Rectal smooth muscle tissue (tissue), 1 donor: Measurements from ENCODE around the gene ZNF613.
"Not testable (repeated sequence)": the region's sequence is repeated elsewhere in the genome, so short reads cannot be mapped to it uniquely, and the experiment has no call there.

Source experiments
- H3K27ac ChIP-seq: one replicate; pipeline ENCODE4 v1.7.0; 2013; ENCODE audit warnings: low read depth, low read length, inconsistent platforms
- H3K27me3 ChIP-seq: one replicate; pipeline ENCODE4 v1.7.0; 2013; ENCODE audit warnings: low read length; ENCODE audit not compliant: control insufficient read depth, insufficient read depth
- H3K36me3 ChIP-seq: one replicate; pipeline ENCODE4 v1.7.0; 2013; ENCODE audit warnings: low read length; ENCODE audit not compliant: control insufficient read depth, insufficient read depth
- H3K4me1 ChIP-seq: one replicate; pipeline ENCODE4 v1.7.0; 2013; ENCODE audit warnings: low read length; ENCODE audit not compliant: control insufficient read depth, insufficient read depth
- H3K4me3 ChIP-seq: one replicate; pipeline ENCODE4 v1.7.0; 2013; ENCODE audit warnings: low read length
- H3K9ac ChIP-seq: one replicate; pipeline ENCODE4 v1.7.0; 2013; ENCODE audit warnings: low read length

The ZNF613 gene

GRCh38 chr19:51926784-51927741 is at the start of gene ZNF613:
Gene ZNF613 (plus strand): TSS chr19:51927472. CDS start chr19:51936221, 8,749 bp downstream.
- peak within 1 kb of the TSS; percentile 91 for H3K27ac ChIP-seq
- peaks cover 10% of the 10 kb centered on the region for H3K36me3 ChIP-seq
- H3K9ac ChIP-seq: peak within 1 kb of the TSS; percentile 92
- H3K27me3 ChIP-seq: no peaks in the 10 kb centered on the region
- H3K4me1 ChIP-seq: no peaks in the 10 kb centered on the region
- H3K4me3 ChIP-seq: peak within 1 kb of the TSS; percentile 100

- Histone ChIP-seq H3K27ac (no peak overlapping the region), H3K9ac (no peak overlapping the region), H3K36me3 (peaks cover 9% of the 10 kb centered on the region), H3K4me1 (no peaks in the 10 kb centered on the region), H3K27me3 (no peaks in the 10 kb centered on the region), H3K4me3 (no peak overlapping the region)
Observed at GRCh38 chr19:51882518-51882917, 44.8 kb upstream of the ZNF613 start.

GRCh38 chr19:51884713-51885112 is 42.6 kb upstream of the ZNF613 start:
- Histone ChIP-seq H3K27me3 (no peaks in the 10 kb centered on the region), H3K36me3 (peaks cover 4% of the 10 kb centered on the region), H3K4me3 (no peak overlapping the region), H3K4me1 (no peaks in the 10 kb centered on the region), H3K9ac (no peak overlapping the region), H3K27ac (no peak overlapping the region)

DNA sequence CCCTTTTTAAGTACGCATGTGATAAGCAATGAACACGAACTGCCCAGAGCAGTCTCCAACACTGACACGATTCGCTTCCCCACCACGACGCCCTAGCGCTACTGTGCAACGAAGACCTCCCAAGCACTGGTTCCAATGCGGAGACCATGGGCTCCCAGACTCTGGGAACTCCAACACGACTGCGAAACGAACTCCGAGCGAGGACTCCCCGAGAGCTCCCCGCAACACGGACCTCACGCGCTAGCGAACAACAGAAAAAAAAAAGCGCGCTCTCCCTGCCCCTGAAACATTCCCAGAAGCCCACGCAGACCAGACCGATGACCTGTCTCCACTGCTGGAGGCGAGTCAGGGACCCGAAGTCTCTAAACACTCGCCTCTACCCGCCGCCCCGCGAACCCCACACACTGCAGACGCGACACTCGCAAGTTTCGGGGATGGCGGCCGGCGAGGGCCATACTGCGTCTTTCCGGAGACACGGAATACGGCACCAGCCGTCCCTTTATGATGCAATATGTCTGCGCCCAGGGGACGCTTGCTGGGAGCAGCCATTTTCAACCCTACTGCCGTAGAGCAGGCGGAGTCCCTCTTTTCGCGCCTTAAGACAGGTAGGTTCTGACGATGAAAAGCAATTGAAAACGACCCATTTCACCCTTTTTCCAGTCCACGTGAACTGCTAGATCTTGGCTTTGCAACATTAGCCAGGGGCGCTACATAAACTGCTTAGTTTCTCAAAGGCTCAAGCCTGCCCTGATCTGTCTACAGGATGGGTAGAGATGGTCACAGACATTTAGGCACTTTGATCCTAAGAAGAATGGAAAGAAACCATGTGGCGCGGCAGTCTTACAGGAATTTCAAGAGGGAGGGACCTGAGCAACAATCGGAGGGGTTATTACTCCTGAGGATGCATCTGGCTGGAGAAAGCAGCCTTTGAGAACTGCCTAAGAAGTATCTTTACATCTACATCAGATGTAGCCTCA is 39.5 kb upstream of the ZNF613 start, which contains the start of gene ZNF577:
ZNF577 (minus strand) TSS at position 430 of the 977 bp plus-strand sequence. CDS start 7,569 bp downstream, outside the sequence.
- Histone ChIP-seq H3K4me1 (no peaks in the 10 kb centered on the region), H3K9ac (peak within 1 kb of the TSS; percentile 43), H3K4me3 (peak within 1 kb of the TSS; percentile 83), H3K36me3 (peaks cover 24% of the 10 kb centered on the region), H3K27me3 (no peaks in the 10 kb centered on the region), H3K27ac (peak within 1 kb of the TSS; percentile 70)

- Histone ChIP-seq H3K27me3 (no peaks in the 10 kb centered on the region), H3K4me3 (no peak overlapping the region), H3K4me1 (no peaks in the 10 kb centered on the region), H3K9ac (no peak overlapping the region), H3K27ac (no peak overlapping the region), H3K36me3 (peaks cover 43% of the 10 kb centered on the region)
Observed at GRCh38 chr19:51889934-51890333, 37.3 kb upstream of the ZNF613 start.

DNA sequence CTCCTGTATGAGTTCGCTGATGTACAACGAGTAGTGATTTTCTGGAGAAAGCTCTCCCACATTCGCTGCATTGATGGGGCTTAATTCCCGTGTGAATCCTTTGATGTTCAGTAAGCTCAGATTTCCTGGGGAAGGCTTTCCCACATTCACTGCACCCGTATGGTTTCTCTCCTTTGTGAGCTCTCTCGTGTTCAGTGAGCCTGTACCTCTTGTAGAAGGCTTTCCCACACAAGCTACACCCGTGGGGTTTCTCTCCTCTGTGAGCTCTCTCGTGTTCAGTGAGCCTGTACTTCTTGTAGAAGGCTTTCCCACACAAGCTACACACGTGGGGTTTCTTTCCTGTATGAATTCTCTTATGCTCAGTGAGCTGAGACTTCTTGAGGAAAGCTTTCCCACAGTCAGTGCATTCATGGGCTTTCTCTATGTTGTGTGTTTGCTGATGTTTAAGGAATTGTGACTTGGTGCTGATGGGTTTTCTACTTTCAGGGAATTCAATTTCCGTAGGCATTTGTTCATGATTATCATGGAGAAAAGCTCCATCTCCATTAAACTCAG is 36.0 kb upstream of the ZNF613 start:
- Histone ChIP-seq H3K9ac (no peak overlapping the region), H3K27me3 (no peaks in the 10 kb centered on the region), H3K4me1 (no peaks in the 10 kb centered on the region), H3K36me3 (peaks cover 53% of the 10 kb centered on the region), H3K27ac (no peak overlapping the region), H3K4me3 (peak overlapping the region; percentile 29)

DNA sequence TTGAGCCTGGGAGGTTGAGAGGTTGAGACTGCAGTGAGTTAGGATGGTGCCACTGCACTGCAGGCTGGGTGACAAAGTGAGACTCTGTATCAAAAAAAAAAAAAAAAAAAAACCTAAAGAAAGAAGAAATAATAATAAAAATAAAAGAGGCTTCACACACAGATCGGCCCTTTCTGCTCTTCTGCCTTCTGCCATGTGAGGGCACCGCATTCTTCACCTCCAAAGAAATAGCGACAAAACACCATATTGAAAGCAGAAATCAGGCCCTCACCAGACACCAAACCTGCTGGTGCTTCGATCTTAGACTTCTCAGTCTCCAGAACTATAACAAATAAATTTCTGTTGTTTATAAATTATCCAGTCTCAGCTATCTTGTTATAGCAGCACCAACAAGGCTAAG is 25.4 kb upstream of the ZNF613 start:
- Histone ChIP-seq H3K9ac (no peak overlapping the region), H3K36me3 (peaks cover 24% of the 10 kb centered on the region), H3K27ac (no peak overlapping the region), H3K27me3 (no peaks in the 10 kb centered on the region), H3K4me3 (no peak overlapping the region), H3K4me1 (peaks cover 2% of the 10 kb centered on the region)

DNA sequence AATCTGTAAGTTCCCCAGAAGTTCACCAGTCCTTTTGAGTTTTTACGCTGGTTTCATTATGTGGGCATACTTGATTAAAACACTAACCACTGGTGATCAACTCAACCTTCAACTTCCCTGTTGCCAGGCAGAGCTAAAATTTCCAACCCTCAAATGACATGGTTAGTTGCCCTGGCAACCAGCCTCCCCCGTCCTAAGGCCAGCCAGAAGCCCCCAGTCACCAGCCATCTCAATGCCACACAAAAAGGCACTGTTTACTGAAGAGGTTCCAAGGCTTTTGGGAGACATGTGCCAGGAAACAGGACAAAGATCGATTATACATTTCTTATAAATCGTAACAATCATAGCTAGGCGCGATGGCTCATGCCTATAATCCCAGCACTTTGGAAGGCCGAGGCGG is 24.1 kb upstream of the ZNF613 start:
- Histone ChIP-seq H3K36me3 (peaks cover 14% of the 10 kb centered on the region), H3K27ac (no peak overlapping the region), H3K9ac (no peak overlapping the region), H3K27me3 (no peaks in the 10 kb centered on the region), H3K4me1 (peaks cover 2% of the 10 kb centered on the region), H3K4me3 (peak overlapping the region; percentile 4)

DNA sequence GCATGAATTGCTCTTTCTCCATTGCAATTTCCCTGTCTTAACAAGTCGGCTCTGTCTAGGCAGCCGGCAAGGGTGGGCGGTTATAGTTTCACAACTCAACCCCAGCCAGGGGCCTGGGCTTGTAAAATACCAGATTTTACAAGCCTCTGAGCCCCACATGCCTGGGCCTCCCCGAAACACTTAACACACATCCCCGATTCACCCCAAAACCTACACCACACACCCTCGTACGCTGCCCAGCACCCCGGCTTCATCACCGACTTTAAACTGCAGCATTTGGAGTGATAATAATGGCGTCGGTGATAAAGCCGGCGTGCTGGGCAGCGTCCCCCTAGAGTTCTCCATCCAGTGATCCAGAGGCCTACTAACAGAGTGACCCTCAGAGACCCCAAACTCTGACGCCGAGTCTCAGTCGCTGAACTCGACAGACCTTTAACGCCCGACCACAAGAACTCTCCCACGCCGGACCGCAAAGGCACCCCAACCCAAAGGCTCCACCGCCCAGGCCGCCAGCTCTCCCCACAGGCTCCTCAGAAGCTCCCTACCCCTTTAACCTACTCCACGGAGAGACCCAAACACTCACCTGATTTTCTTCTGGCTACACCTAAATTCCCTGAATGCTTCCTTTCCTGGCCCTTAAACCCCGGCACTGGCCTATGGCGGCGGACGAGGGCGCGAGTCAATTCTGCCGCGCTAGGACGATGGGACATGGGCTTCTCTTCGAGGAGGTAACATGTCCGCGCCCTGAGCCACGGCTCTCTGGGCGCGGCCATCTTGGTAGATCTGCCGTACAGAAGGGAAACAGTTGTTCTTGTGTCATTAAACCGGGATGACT is 22.7 kb upstream of the ZNF613 start, which contains the start of gene ZNF649:
ZNF649 (minus strand) TSS at position 687 of the 835 bp plus-strand sequence. CDS start 4,910 bp downstream, outside the sequence.
- H3K27ac ChIP-seq: peak within 1 kb of the TSS; percentile 83

DNA sequence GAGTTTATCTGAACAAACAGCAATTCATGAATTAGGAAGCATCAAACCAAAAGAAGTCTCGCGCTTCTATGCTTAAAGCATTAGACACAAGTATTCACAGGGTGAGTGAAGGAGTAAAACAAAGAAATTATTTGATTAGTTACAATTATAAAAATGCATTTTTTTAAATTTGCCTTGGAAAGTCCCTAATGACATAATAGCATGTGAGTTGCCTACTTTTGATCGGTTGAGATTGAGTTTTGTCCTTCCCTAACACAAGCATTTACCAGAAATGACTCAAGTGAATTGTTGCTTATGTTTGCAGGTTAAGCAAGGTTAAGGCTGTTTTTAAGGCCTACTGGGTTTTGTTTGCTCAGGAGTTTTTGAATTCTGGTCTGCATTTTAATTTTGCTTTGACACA is 22.1 kb upstream of the ZNF613 start:
- Histone ChIP-seq H3K27ac (no peak overlapping the region), H3K27me3 (no peaks in the 10 kb centered on the region), H3K36me3 (peaks cover under 1% of the 10 kb centered on the region), H3K9ac (no peak overlapping the region), H3K4me1 (peaks cover 2% of the 10 kb centered on the region), H3K4me3 (peak overlapping the region; percentile 99)

More for the DNA sequence above, 22.7 kb upstream of the ZNF613 start, which contains the start of gene ZNF649:
- Histone ChIP-seq H3K9ac (peak within 1 kb of the TSS; percentile 92), H3K36me3 (peaks cover 7% of the 10 kb centered on the region), H3K4me1 (peaks cover 2% of the 10 kb centered on the region), H3K27me3 (no peaks in the 10 kb centered on the region), H3K4me3 (peak within 1 kb of the TSS; percentile 99)

DNA sequence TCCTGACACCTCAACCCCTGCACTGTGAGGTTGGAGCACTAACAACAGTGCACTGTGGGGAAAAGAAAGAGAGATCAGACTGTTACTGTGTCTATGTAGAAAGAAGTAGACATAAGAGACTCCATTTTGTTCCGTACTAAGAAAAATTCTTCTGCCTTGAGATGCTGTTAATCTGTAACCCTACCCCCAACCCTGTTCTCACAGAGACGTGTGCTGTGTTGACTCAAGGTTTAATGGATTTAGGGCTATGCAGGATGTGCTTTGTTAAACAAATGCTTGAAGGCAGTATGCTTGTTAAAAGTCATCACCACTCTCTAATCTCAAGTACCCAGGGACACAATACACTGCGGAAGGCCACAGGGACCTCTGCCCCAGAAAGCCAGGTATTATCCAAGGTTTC is 21.6 kb upstream of the ZNF613 start:
- H3K27me3 ChIP-seq, H3K4me3 ChIP-seq, H3K36me3 ChIP-seq, H3K4me1 ChIP-seq, H3K27ac ChIP-seq, H3K9ac ChIP-seq: not testable (repeated sequence)
